ENCODE results near the gene ZNF93. TPM values are rescaled to one million over a fixed set of nuclear protein-coding genes. Genes with fewer than 3 reads are reported as not detected.

The ZNF93 gene
- total RNA-seq, 2 experiments from 2014 or later, result 15.6 to 17.0 TPM

Other genes starting within 250 kb of the ZNF93 start
- 10 to 100 TPM; 66.6 to 69.2 TPM for gene ATP13A1, start 237.3 kb upstream of the ZNF93 start, total RNA-seq
- gene ZNF101, start 232.1 kb upstream of the ZNF93 start, total RNA-seq, result 10 to 100 TPM; 76.0 to 77.0 TPM
- 1 to 10 TPM; 6.8 to 7.9 TPM for gene ZNF14, start 167.8 kb upstream of the ZNF93 start, total RNA-seq
- gene ZNF506, start 79.2 kb upstream of the ZNF93 start, total RNA-seq, result 10 to 100 TPM; 32.9 to 39.3 TPM
- gene ZNF253, start 35.1 kb upstream of the ZNF93 start, total RNA-seq, result 10 to 100 TPM; 11.0 to 12.9 TPM
- gene ZNF682, start 138.6 kb downstream of the ZNF93 start, total RNA-seq, result 1 to 10 TPM; 7.0 to 9.1 TPM
- 10 to 100 TPM; 13.8 to 16.3 TPM for gene ZNF90, start 177.1 kb downstream of the ZNF93 start, total RNA-seq